ENCODE data around the gene PTGIR.

Gene PTGIR

GRCh38 chr19:46571495-46571894 is 53.4 kb downstream of the PTGIR start:
- TF ChIP-seq SIN3A (IDR thresholded peaks at IDR 0.05; ENCODE audit: borderline replicate concordance, insufficient read depth, low read length) (no peak), FOXP2 (optimal IDR thresholded peaks at IDR 0.05; ENCODE audit: borderline replicate concordance, extremely low read depth, extremely low read length, insufficient read depth) (no peak), TAF1 (IDR thresholded peaks at IDR 0.05; ENCODE audit: borderline replicate concordance, insufficient read depth, low read length) (no peak), POLR2AphosphoS5 (IDR thresholded peaks at IDR 0.05; ENCODE audit: low read depth, low read length) (no peak), REST (IDR thresholded peaks at IDR 0.05; ENCODE audit: insufficient read depth in 1 of 2, low read depth in 2 of 2, low read length in 2 of 2) (no peak)
